ENCODE measurements around the gene ADAMTS17. TPM values are rescaled to one million over a fixed set of nuclear protein-coding genes. Genes with fewer than 3 reads are reported as not detected.

ADAMTS17 gene
- total RNA-seq, 6 experiments from 2014 or later = 14.6 to 34.7 (median 24.2) TPM

DNA sequence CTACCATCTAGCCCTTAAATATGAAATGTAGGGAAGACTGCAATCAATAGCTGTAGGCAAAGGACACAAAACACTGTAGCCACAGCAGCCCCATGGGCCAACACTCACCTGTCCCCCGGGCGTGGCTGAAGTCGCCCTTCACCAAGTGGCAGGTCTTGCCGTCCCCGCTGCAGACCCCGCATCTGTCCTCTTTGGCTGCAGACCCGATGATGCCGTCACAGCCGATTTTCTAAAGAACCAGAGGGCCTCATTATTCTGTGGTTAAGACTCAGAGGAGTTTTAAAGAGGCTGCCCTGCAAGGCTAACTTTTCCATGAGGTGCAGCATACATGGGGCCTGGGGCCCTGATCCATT lies 245.6 kb downstream of the ADAMTS17 start:
- Histone ChIP-seq H3K4me3 (no peak overlapping the region), H3K36me3 (no peaks in the 10 kb centered on the region), H3K4me1 (no peaks in the 10 kb centered on the region), H3K9me3 (no peaks in the 10 kb centered on the region), H3K27ac (no peak overlapping the region), H3K27me3 (no peaks in the 10 kb centered on the region)
- DNase-seq = no peak
- WGBS (ENCODE audit: insufficient coverage, low coverage, low lambda C conversion rate, missing lambda C conversion rate) = 100% methylated on average over 4 of the region's 9 CpGs
- intact Hi-C loops (cut with DNase I) = no loop called here
- ATAC-seq = no peak
- no peak for TF ChIP-seq POLR2A (IDR thresholded peaks at IDR 0.05)
- TF ChIP-seq, protein P1, sequence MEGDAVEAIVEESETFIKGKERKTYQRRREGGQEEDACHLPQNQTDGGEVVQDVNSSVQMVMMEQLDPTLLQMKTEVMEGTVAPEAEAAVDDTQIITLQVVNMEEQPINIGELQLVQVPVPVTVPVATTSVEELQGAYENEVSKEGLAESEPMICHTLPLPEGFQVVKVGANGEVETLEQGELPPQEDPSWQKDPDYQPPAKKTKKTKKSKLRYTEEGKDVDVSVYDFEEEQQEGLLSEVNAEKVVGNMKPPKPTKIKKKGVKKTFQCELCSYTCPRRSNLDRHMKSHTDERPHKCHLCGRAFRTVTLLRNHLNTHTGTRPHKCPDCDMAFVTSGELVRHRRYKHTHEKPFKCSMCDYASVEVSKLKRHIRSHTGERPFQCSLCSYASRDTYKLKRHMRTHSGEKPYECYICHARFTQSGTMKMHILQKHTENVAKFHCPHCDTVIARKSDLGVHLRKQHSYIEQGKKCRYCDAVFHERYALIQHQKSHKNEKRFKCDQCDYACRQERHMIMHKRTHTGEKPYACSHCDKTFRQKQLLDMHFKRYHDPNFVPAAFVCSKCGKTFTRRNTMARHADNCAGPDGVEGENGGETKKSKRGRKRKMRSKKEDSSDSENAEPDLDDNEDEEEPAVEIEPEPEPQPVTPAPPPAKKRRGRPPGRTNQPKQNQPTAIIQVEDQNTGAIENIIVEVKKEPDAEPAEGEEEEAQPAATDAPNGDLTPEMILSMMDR (IDR thresholded peaks at IDR 0.05) = no peak

DNA sequence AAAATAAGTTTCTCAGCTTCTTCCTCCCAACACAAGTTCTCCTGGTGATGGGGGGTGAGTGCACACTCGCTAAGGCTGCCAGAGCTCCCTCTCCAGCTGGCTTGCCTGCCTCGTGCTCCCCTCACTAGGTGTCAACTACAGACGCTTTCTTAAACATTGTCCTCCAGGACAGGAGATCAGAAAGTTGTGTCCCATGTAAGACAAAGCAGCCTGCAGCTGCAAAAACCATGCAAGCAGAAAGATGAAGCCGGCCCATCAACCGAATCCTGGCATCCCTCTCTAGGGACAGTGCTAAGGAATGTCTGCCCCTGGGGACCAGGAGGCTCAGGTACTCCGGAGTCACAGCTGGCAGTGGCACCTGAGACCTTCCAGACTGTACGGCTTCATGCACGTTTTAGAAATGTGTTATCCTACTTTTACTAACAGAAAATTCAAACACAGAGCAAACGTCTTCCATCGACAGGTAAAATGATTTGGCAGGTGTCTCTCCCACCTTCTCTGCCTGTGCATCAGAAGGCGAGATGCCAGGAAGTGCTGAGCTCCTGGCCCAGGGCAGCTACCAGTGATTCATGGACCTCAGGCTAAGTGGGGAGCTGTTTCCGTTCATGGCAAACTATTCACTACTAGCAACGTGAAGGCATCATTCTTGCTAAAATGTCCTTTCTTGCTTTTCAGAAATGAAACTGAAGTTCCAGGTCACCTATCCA lies 246.1 kb downstream of the ADAMTS17 start:
- DNase-seq = no peak
- WGBS (ENCODE audit: insufficient coverage, low coverage, low lambda C conversion rate, missing lambda C conversion rate) = 84% methylated on average over 13 of the region's 13 CpGs
- TF ChIP-seq, protein P1 (IDR thresholded peaks at IDR 0.05) = no peak
- no peak for TF ChIP-seq POLR2A (IDR thresholded peaks at IDR 0.05)

DNA sequence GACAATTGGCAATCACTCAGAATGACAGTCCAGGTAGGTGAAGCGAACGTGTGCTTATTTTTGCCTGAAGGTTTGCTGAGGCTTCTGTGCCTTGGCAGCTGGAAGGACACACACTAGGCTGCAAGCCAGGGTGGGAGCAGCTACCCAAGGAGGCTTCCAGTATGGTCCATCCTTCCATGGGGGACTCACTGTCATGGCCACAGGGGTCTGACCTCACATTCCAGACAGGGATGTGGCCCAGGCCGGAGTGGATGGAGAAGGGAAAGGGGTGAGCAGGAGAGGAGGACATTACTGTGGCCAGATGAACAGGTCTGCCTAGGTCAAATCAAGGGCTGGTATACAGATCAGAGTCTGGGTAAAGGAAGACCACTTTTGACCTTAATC lies 247.7 kb downstream of the ADAMTS17 start:
- Histone ChIP-seq H3K4me1 (no peaks in the 10 kb centered on the region), H3K9me3 (no peaks in the 10 kb centered on the region), H3K27me3 (no peaks in the 10 kb centered on the region), H3K27ac (no peak overlapping the region), H3K36me3 (no peaks in the 10 kb centered on the region), H3K4me3 (no peak overlapping the region)
- ATAC-seq = no peak
- WGBS (ENCODE audit: insufficient coverage, low coverage, low lambda C conversion rate, missing lambda C conversion rate) = 100% methylated on average over 1 of the region's 3 CpGs
- no peak for DNase-seq
- TF ChIP-seq, protein P1 (IDR thresholded peaks at IDR 0.05) = no peak
- no peak for TF ChIP-seq POLR2A (IDR thresholded peaks at IDR 0.05)
- intact Hi-C loops (cut with DNase I) = no loop called here

More for the DNA sequence above, 246.1 kb downstream of the ADAMTS17 start:
- intact Hi-C loops (cut with DNase I) = no loop called here
- no peaks in the 10 kb centered on the region for H3K27me3 ChIP-seq
- H3K4me3 ChIP-seq = no peak overlapping the region
- no peaks in the 10 kb centered on the region for H3K4me1 ChIP-seq
- ATAC-seq = no peak
- no peak overlapping the region for H3K27ac ChIP-seq
- H3K36me3 ChIP-seq = no peaks in the 10 kb centered on the region
- no peaks in the 10 kb centered on the region for H3K9me3 ChIP-seq

DNA sequence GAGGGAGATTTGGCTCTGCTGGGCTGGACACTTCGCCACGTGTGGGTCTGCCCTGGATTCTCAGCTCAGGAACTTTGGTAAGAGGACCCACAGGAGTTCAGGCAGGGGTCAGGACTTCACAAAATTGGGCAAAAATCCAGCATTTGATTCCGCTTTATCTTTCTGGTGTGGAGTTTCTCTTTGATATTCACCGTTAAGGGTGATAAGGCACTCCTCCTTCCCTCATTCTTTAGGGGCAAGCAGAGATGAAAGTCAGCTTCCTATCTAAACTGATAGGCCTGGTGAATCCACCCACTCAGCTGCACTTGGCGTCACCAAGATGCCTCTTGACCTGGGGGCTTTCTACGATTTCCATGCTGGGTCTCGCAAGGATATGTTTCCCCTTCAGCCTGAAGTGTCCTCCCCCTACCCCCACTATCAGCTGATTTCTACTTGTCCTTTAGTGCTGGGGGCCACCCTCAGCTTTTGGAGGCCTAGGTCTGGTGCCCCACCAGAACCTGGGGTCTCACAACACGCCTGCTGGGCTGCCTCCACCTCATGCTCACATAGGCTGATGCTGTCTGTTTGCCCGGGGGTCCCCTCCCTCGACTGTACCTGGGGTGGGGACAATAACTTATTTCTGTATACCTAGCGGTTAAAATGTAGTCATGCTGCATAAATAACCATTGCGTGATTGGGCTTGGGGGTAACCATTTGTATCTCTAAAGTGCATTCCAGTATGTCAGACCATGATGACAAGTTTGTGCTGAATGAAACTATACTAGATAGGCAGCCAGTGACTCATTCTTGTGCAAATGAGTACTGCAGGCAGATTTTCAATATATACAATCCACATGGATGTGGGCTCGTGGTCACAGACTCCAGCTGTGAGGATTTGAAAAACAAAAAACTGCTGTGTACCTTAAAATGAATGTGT lies 248.3 kb downstream of the ADAMTS17 start:
- no peak for DNase-seq
- Histone ChIP-seq H3K27me3 (no peaks in the 10 kb centered on the region), H3K9me3 (no peaks in the 10 kb centered on the region), H3K27ac (no peak overlapping the region), H3K4me3 (no peak overlapping the region), H3K36me3 (no peaks in the 10 kb centered on the region), H3K4me1 (no peaks in the 10 kb centered on the region)
- WGBS (ENCODE audit: insufficient coverage, low coverage, low lambda C conversion rate, missing lambda C conversion rate) = 75% methylated on average over 10 of the region's 13 CpGs
- ATAC-seq = no peak
- TF ChIP-seq POLR2A (IDR thresholded peaks at IDR 0.05) = no peak
- TF ChIP-seq, protein P1 (IDR thresholded peaks at IDR 0.05) = no peak
- intact Hi-C loops (cut with DNase I) = no loop called here

Measured in right lobe of liver (tissue), 6 donors.